ENCODE measurements around the gene MTIF2.
"Not testable (repeated sequence)": the region's sequence is repeated elsewhere in the genome, so short reads cannot be mapped to it uniquely, and the experiment has no call there.

Gene MTIF2

GRCh38 chr2:55268907-55269644 is at the start of gene MTIF2:
TSS of gene MTIF2 (minus strand) at chr2:55269231. CDS start at chr2:55263858, 5,373 bp downstream.
- DNase-seq (ENCODE audit: low spot score) = peak; percentile 96

GRCh38 chr2:55314985-55315384 is 46.0 kb upstream of the MTIF2 start:
- no peak for DNase-seq (ENCODE audit: low spot score)

GRCh38 chr2:55311444-55311870 is 42.4 kb upstream of the MTIF2 start:
- peak; percentile 55 for DNase-seq (ENCODE audit: low spot score)

GRCh38 chr2:55309446-55309845 is 40.4 kb upstream of the MTIF2 start:
- peak; percentile 43 for DNase-seq (ENCODE audit: low spot score)

GRCh38 chr2:55302241-55302640 is 33.2 kb upstream of the MTIF2 start:
- no peak for DNase-seq (ENCODE audit: low spot score)

- DNase-seq (ENCODE audit: low spot score) = no peak
Measured at GRCh38 chr2:55301277-55301676, 32.2 kb upstream of the MTIF2 start.

GRCh38 chr2:55296393-55296792 is 27.4 kb upstream of the MTIF2 start:
- no peak for DNase-seq (ENCODE audit: low spot score)

GRCh38 chr2:55283083-55283482 is 14.1 kb upstream of the MTIF2 start:
- no peak for DNase-seq (ENCODE audit: low spot score)

- peak; percentile 86 for DNase-seq (ENCODE audit: low spot score)
Measured at GRCh38 chr2:55282110-55282917, 13.3 kb upstream of the MTIF2 start.

- DNase-seq (ENCODE audit: low spot score) = not testable (repeated sequence)
Measured at GRCh38 chr2:55280851-55281546, 12.0 kb upstream of the MTIF2 start.

GRCh38 chr2:55279859-55280424 is 10.9 kb upstream of the MTIF2 start:
- not testable (repeated sequence) for DNase-seq (ENCODE audit: low spot score)

GRCh38 chr2:55279214-55279835 is 10.3 kb upstream of the MTIF2 start:
- not testable (repeated sequence) for DNase-seq (ENCODE audit: low spot score)

GRCh38 chr2:55277310-55277709 is 8.3 kb upstream of the MTIF2 start:
- no peak for DNase-seq (ENCODE audit: low spot score)

GRCh38 chr2:55274346-55274745 is 5.3 kb upstream of the MTIF2 start:
- not testable (repeated sequence) for DNase-seq (ENCODE audit: low spot score)

- peak; percentile 21 for DNase-seq (ENCODE audit: low spot score)
Measured at GRCh38 chr2:55269645-55269990, 587 bp upstream of the MTIF2 start.

GRCh38 chr2:55268288-55268906 is 634 bp downstream of the MTIF2 start:
- peak; percentile 55 for DNase-seq (ENCODE audit: low spot score)

GRCh38 chr2:55259586-55259985 is 9.4 kb downstream of the MTIF2 start:
- DNase-seq (ENCODE audit: low spot score) = not testable (repeated sequence)

GRCh38 chr2:55252832-55253231 is 16.2 kb downstream of the MTIF2 start:
- DNase-seq (ENCODE audit: low spot score) = no peak

GRCh38 chr2:55247025-55247424 is 22.0 kb downstream of the MTIF2 start:
- no peak for DNase-seq (ENCODE audit: low spot score)

- no peak for DNase-seq (ENCODE audit: low spot score)
Measured at GRCh38 chr2:55245411-55245810, 23.6 kb downstream of the MTIF2 start.

GRCh38 chr2:55242617-55243016 is 26.4 kb downstream of the MTIF2 start:
- DNase-seq (ENCODE audit: low spot score) = no peak
